LNCAP (cell line): ENCODE measurements around the gene CD27.

ENCODE experiments used
- TF ChIP-seq, protein P1 (sequence below): fragments of 450-650 bp; IDR thresholded peaks from 2 replicates; pipeline ENCODE4 v1.5.1; 2017; ENCODE audit warnings: mild to moderate bottlenecking

CD27 gene

DNA sequence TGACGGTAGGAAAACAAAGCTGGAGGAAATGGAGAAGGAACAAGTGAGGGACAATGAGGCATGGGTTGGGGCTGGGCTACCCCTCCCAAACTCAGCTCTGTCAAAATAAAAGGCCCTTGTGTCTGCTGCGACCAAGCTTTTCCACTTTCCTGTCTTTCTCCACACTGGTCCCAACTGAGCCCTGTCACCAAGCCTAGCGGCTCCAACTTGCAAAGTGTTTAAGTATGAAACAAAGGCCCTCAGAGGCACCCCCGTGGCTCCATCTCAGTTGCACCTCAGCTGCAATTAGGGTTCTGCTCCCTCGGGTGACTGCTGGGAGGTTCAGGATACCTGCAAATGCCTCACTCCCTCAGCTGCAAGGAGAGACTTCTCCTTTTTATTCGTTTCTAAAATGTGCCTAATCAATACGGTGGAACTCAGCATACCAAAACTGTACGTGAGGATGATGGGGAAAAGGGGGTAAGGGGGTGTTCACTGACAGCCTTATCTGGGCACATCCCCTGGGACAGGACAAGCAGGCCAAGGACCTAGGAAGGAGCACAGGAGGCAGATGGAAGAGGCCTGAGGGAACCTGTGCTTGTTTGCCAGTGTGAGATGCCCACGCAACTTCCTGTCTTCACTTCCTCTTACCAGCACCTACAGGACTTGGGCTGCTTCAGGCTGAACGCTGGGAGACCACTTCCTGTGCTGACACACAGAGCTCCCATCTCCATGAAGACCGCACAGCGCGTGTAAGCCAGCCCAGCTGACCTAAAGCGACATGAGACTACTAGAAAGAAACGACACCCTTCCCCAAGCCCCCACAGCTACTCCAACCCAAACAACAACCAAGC is 16.9 kb downstream of the CD27 start:
- TF ChIP-seq, protein P1, sequence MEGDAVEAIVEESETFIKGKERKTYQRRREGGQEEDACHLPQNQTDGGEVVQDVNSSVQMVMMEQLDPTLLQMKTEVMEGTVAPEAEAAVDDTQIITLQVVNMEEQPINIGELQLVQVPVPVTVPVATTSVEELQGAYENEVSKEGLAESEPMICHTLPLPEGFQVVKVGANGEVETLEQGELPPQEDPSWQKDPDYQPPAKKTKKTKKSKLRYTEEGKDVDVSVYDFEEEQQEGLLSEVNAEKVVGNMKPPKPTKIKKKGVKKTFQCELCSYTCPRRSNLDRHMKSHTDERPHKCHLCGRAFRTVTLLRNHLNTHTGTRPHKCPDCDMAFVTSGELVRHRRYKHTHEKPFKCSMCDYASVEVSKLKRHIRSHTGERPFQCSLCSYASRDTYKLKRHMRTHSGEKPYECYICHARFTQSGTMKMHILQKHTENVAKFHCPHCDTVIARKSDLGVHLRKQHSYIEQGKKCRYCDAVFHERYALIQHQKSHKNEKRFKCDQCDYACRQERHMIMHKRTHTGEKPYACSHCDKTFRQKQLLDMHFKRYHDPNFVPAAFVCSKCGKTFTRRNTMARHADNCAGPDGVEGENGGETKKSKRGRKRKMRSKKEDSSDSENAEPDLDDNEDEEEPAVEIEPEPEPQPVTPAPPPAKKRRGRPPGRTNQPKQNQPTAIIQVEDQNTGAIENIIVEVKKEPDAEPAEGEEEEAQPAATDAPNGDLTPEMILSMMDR, result no peak

DNA sequence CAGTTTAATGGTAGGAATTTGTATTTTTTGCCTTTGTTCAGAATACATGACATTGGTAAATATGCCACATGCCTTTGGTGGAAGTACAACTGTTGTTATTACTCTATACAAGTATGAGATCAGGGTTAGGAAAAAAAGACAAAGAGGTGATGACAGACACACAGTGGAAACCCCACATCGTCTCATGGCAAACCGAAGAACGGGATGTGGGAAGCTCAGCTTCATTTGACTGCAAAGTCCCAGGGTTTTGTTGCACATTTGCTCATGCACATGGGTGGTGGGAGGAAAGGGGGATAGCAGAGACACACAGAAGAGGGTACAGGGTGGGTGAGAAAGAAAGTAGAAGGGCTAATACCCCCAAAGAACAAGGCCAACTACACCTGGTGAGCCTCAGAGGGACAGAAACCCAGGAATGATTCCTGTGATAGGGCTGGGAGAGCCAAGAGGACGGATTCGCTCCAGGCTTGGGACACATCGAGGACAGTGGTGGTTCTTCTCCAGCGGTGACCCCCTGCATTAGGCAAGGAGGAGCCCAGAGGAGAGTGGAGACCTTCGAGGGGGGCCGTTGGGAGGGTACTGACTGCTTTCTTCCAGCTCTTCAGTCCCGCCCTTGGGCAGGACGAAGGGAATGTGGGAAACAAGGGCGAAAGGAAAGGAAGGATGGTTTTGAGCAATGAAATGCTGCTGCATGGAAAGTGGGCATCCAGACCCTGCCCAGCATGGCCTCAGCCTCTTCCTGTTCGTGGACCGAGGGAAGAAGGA is 17.7 kb downstream of the CD27 start:
- TF ChIP-seq, protein P1, result no peak

DNA sequence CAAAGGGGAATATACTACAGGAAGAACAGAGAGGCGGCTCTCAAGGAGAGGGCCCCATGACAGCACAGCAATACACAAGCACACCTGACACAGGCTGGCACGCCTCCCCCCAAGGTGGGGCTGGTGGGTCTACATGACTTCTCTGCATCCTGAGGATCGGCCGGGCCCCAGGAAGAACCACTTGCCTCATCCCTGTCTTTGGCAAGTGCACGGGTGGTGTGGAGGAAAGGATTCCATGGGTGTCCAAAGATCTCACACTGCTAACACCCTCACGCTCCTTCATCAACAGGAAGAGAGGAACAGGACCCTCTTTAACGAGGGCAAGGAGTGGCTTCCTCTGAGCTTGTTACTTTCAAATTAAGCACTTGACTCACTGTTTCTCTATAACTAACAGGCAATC is 18.5 kb downstream of the CD27 start:
- TF ChIP-seq, protein P1, result no peak

DNA sequence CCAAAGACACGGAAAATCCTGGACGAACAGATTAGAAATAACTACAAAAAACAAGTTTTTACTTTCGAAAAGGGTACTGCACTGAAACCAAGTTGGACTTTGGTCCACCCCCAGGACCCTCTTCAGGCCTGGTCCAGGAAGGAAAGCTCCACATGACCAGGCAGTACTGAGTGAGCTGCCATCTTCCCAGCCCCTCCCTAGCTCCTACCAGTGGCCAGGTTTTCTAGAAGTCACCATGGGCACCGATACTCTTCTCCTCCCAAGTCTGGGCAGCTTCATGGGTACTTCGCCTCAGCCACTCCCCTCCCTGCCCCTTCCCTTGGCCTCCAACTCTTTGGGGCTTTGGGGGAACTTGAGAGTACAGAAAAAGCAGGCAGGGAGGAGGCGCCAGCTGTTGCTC is 19.1 kb downstream of the CD27 start:
- TF ChIP-seq, protein P1, result no peak

DNA sequence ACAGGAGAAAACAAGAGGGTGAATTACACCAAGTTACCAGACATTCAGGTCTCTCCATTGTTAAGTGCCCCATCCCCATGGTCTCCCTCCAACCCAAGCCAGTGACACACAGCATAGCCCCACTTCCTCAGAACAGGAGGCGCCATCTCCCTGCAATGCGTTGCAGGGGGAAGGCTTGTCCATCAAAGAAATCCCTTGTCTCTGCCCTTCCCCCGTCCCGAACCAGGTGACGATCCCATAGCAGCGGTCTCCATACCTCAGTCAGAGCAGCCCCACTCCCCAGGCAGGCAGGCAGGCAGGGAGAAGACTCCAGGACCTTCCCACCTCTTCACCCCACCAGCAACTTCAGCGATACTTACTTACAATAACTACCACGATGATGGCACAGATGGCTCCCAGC is 19.8 kb downstream of the CD27 start:
- TF ChIP-seq, protein P1, result no peak

DNA sequence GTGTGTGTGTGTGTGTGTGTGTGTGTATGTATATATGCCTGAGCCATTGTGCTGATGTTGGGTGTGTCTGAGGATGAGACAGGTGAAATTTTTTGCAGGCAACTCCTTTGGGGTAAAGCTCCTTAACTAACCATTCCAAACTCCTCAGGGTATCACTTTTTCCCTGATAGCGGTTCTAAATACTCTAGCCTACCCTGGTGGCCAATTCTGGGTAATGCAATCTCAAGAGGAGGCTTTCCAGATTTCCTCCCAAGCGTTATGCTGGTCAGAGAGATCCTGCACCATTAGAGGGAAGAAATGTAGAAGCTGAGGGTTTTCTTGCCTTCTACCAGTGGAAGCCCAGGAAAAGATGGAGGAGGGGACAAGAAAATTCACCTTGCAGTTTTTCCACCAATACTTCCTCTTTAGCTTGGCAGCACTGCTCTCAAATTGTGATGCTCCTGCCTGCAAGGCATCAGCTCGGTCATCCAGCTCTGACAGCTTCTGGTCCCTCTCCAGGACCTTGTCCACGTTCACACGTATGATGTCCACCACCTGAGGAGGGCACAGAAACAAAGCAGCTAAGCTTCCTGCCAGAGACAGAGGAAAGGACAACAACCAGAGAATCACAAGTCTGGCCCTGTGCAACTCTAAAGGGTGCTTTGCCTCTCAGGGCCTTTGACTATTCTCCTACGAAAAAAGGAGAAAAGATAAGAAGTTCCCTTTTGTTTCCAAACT is 20.9 kb downstream of the CD27 start:
- TF ChIP-seq, protein P1, result peak; percentile 80

DNA sequence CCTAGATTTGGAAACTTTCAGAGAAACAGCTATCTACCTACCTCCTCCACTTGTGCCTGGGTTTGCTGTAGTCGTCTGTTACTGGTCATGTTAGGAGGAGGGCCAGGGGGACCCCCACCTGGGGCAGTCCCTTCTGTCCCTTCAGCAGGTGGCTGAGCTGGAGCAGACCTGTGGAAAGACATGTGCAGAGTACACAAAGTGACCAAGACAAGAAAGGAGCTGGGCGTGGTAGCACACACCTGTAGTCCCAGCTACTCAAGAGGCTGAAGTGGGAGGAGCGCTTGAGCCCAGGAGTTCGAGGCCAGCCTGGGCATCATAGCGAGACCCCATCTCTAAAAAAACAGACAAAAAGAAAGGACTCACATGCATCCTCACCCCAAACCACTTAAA is 21.4 kb downstream of the CD27 start:
- TF ChIP-seq, protein P1, result no peak
